Bronchial epithelial cell (primary cell): ENCODE results near the gene TECPR1. TPM values are rescaled to one million over a fixed set of nuclear protein-coding genes. Genes with fewer than 3 reads are reported as not detected.

Experiments used
- DNase-seq: peaks from one replicate; pipeline ENCODE4 v3.0.0-alpha.2; 2010; ENCODE audit warnings: low read depth
- FAIRE-seq: peaks from 2 replicates; lab custom pipeline; 2011; peaks lifted over from hg19 to GRCh38; lab: Jason Lieb, UNC
- H3K27me3 ChIP-seq: 2 replicates; pipeline ENCODE4 v1.5.1; 2011; ENCODE audit warnings: low read length; ENCODE audit not compliant: control insufficient read depth, insufficient read depth
- H3K36me3 ChIP-seq: 2 replicates; pipeline ENCODE4 v1.5.1; 2011; ENCODE audit warnings: low read length; ENCODE audit not compliant: control insufficient read depth, insufficient read depth
- H3K4me3 ChIP-seq: 2 replicates; pipeline ENCODE4 v1.5.1; 2011; ENCODE audit warnings: mild to moderate bottlenecking, low read depth, low read length, control low read depth
- total RNA-seq: library from RNA; depleted of rRNA; stranded (reverse); fragments of >200 nt; gene quantifications from 2 replicates; pipeline ENCODE4 v1.2.1, GENCODE V29; 2014
- TF ChIP-seq, protein P1 (sequence below): IDR thresholded peaks from 2 replicates; pipeline ENCODE4 v1.5.1; 2011; ENCODE audit warnings: mild to moderate bottlenecking, moderate library complexity, low read length, control low read depth, inconsistent platforms; ENCODE audit not compliant: insufficient read depth, severe bottlenecking

The TECPR1 gene
- total RNA-seq, 1 donor from 2014 or later = 8.2 TPM

- Histone ChIP-seq H3K4me3 (peak within 1 kb of the TSS; percentile 77), H3K27me3 (no peaks in the 10 kb centered on the region), H3K36me3 (peaks cover 9% of the 10 kb centered on the region)
- DNase-seq (peak; percentile 44), FAIRE-seq (no peak)
- TF ChIP-seq, protein P1, sequence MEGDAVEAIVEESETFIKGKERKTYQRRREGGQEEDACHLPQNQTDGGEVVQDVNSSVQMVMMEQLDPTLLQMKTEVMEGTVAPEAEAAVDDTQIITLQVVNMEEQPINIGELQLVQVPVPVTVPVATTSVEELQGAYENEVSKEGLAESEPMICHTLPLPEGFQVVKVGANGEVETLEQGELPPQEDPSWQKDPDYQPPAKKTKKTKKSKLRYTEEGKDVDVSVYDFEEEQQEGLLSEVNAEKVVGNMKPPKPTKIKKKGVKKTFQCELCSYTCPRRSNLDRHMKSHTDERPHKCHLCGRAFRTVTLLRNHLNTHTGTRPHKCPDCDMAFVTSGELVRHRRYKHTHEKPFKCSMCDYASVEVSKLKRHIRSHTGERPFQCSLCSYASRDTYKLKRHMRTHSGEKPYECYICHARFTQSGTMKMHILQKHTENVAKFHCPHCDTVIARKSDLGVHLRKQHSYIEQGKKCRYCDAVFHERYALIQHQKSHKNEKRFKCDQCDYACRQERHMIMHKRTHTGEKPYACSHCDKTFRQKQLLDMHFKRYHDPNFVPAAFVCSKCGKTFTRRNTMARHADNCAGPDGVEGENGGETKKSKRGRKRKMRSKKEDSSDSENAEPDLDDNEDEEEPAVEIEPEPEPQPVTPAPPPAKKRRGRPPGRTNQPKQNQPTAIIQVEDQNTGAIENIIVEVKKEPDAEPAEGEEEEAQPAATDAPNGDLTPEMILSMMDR = no peak
Measured at GRCh38 chr7:98280791-98281756, 29.0 kb upstream of the TECPR1 start, which contains the start of gene BRI3. TSS of gene BRI3 (plus strand) at chr7:98281686. CDS start at chr7:98281796, 110 bp downstream.

GRCh38 chr7:98280296-98280695 lies 28.3 kb upstream of the TECPR1 start:
- FAIRE-seq (no peak), DNase-seq (no peak)
- H3K4me3 ChIP-seq = no peak overlapping the region
- no peaks in the 10 kb centered on the region for H3K27me3 ChIP-seq
- H3K36me3 ChIP-seq = peaks cover 9% of the 10 kb centered on the region
- TF ChIP-seq, protein P1 = no peak

GRCh38 chr7:98278936-98279335 lies 26.9 kb upstream of the TECPR1 start:
- Histone ChIP-seq H3K27me3 (no peaks in the 10 kb centered on the region), H3K36me3 (peaks cover 5% of the 10 kb centered on the region), H3K4me3 (no peak overlapping the region)
- FAIRE-seq (no peak), DNase-seq (no peak)
- TF ChIP-seq, protein P1 = no peak

GRCh38 chr7:98278408-98278807 lies 26.4 kb upstream of the TECPR1 start:
- Histone ChIP-seq H3K27me3 (no peaks in the 10 kb centered on the region), H3K36me3 (no peaks in the 10 kb centered on the region), H3K4me3 (no peak overlapping the region)
- no peak for FAIRE-seq
- TF ChIP-seq, protein P1 = no peak
- DNase-seq = no peak

GRCh38 chr7:98276241-98276761 lies 24.3 kb upstream of the TECPR1 start:
- H3K36me3 ChIP-seq = no peaks in the 10 kb centered on the region
- H3K27me3 ChIP-seq = no peaks in the 10 kb centered on the region
- FAIRE-seq (no peak), DNase-seq (no peak)
- TF ChIP-seq, protein P1 = no peak
- no peak overlapping the region for H3K4me3 ChIP-seq
